ENCODE data around the gene MBIP. TPM values are rescaled to one million over a fixed set of nuclear protein-coding genes. Genes with fewer than 3 reads are reported as not detected.

MBIP gene
- total and polyA plus RNA-seq, 5 donors, result 11.3 to 14.0 (median 12.4) TPM

DNA sequence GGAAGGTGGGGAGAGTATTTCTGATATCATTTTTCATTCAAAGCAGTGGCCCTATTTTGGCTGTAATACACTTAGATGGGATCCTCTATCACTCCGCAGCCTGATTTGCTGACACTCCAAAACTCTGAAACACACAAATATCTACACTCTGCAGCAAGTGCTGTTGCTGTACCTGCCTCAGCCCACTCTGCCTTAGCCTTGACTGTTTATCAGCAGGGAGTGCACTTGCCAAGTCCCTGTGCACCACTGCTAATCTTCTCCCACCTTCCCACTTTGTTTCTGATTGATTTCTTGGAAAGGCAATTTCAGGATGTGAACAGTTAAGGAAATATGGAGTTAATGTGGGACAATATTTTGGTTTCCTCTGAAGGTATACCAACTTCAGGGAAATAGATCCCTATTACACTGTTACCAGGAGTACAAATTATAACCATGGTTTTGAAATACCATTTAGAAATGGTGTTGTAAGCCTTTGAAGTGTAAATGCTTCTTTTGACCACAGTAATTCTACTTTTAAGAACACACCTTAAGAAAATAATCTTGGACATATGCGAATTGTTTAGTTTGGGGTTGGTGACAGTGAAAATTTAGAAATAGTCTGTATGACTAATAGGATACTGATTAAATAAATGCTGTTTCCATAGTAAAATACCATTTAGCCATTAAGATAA lies 59.3 kb downstream of the MBIP start:
- Histone ChIP-seq H3K27ac (ENCODE audit: low read length) (no peak overlapping the region), H3K4me3 (ENCODE audit: low read length) (no peak overlapping the region), H3K9me3 (ENCODE audit: control insufficient read depth, low read length) (no peaks in the 10 kb centered on the region), H3K27me3 (ENCODE audit: control insufficient read depth, insufficient read depth) (no peaks in the 10 kb centered on the region), H3K4me1 (ENCODE audit: control insufficient read depth, insufficient read depth, low read length) (no peaks in the 10 kb centered on the region)
- DNase-seq (no peak), ATAC-seq (no peak)
- WGBS, result 81% methylated on average over 2 of the region's 2 CpGs
- intact Hi-C loops (cut with DNase I), result no loop called here

DNA sequence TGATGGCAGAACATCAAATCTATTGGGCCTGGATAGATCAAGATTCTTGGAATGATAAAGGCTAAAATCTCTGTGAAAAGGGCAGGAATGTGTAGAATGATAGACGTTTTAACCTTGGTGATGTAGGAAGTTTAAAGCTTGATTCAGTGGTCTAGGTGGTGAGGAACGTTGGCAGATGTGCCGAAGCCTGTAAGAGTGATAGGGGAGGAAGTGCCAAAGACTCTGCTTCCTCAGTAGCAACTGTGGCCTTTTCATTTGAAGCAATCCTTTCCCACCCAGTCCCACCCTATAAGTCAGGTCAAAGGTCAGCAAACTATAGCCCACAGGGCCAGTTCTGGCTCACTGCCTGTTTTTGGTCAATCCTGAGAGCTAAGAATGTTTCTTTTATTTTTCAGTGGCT lies 62.2 kb downstream of the MBIP start:
- no peak overlapping the region for H3K27ac ChIP-seq (ENCODE audit: low read length)
- H3K4me3 ChIP-seq (ENCODE audit: low read length), result no peak overlapping the region
- 53% methylated on average over 3 of the region's 3 CpGs for WGBS
- DNase-seq, result no peak
- H3K9me3 ChIP-seq (ENCODE audit: control insufficient read depth, low read length), result no peaks in the 10 kb centered on the region
- intact Hi-C loops (cut with DNase I), result no loop called here
- H3K4me1 ChIP-seq (ENCODE audit: control insufficient read depth, insufficient read depth, low read length), result no peaks in the 10 kb centered on the region
- no peak for ATAC-seq
- no peaks in the 10 kb centered on the region for H3K27me3 ChIP-seq (ENCODE audit: control insufficient read depth, insufficient read depth)

- Histone ChIP-seq H3K4me1 (ENCODE audit: control insufficient read depth, insufficient read depth, low read length) (no peaks in the 10 kb centered on the region), H3K4me3 (ENCODE audit: low read length) (no peak overlapping the region), H3K27me3 (ENCODE audit: control insufficient read depth, insufficient read depth) (no peaks in the 10 kb centered on the region), H3K9me3 (ENCODE audit: control insufficient read depth, low read length) (no peaks in the 10 kb centered on the region), H3K27ac (ENCODE audit: low read length) (no peak overlapping the region)
- DNase-seq (peak in 2 of 3 donors; percentile 17 to 50), ATAC-seq (peak; percentile 63 to 90)
- WGBS, result 42% methylated on average over 7 of the region's 7 CpGs
- intact Hi-C loops (cut with DNase I), result no loop called here
Observed at GRCh38 chr14:36256126-36256801, 64.2 kb downstream of the MBIP start.

DNA sequence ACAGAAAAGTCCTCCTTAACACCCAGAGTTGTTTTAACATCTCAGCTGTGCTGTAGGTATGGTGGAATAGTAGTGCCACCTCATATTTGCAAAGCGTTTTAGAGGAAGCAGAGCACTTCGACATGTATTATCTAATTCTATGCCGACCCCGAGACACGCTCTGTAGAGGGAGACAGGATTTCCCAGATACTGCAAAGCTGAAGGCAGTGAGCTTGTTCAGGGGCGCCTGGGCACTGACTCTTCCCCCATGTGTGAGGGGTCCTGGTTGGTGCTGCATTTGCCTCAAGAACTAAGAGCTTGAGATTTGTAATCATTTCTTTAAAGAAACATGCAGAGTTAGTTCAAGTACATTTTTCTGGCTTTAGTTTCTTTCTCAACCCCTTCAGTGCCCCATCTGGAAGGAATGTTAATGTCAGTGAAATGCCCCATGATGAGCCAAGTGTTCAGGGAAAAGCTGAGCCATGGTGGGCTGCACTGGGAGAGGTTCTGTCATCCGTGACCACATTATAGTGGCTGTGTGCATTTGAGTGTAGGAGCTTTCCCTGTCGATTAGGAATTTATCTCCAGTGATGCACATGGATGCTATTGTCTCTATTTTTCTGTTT lies 66.3 kb downstream of the MBIP start:
- intact Hi-C loops (cut with DNase I), result no loop called here
- ATAC-seq, result peak in 1 of 2 donors; percentile 34
- no peaks in the 10 kb centered on the region for H3K27me3 ChIP-seq (ENCODE audit: control insufficient read depth, insufficient read depth)
- H3K4me3 ChIP-seq (ENCODE audit: low read length), result no peak overlapping the region
- no peaks in the 10 kb centered on the region for H3K9me3 ChIP-seq (ENCODE audit: control insufficient read depth, low read length)
- H3K27ac ChIP-seq (ENCODE audit: low read length), result no peak overlapping the region
- no peaks in the 10 kb centered on the region for H3K4me1 ChIP-seq (ENCODE audit: control insufficient read depth, insufficient read depth, low read length)
- WGBS, result 57% methylated on average over 8 of the region's 8 CpGs
- no peak for DNase-seq

Other genes with a start within 250 kb of the MBIP start
- not detected for gene PTCSC3, start 143.9 kb downstream of the MBIP start, total RNA-seq
- gene PTCSC3, start 143.9 kb downstream of the MBIP start, polyA plus RNA-seq, result not detected
- under 1 TPM in 1 of 4 donors, not detected in 3; 0.25 TPM for gene NKX2-1, start 199.6 kb upstream of the MBIP start, total RNA-seq
- gene NKX2-1, start 199.6 kb upstream of the MBIP start, polyA plus RNA-seq, result not detected

All from right cardiac atrium (tissue), 5 donors.